GM20000 (cell line): Measurements from ENCODE around the gene OTOG.
A peak's percentile ranks its signal among the peaks of the same experiment; 100 is the strongest.

Source experiments
- DNase-seq: peaks from one replicate; pipeline ENCODE4 v3.0.0; 2012; ENCODE audit warnings: low spot score
- TF ChIP-seq, protein P1 (sequence below): IDR thresholded peaks from 2 replicates; pipeline ENCODE4 v1.5.1; 2012; ENCODE audit warnings: mild to moderate bottlenecking, control low read depth; ENCODE audit errors: extremely low read depth, missing control alignments

OTOG gene

DNA sequence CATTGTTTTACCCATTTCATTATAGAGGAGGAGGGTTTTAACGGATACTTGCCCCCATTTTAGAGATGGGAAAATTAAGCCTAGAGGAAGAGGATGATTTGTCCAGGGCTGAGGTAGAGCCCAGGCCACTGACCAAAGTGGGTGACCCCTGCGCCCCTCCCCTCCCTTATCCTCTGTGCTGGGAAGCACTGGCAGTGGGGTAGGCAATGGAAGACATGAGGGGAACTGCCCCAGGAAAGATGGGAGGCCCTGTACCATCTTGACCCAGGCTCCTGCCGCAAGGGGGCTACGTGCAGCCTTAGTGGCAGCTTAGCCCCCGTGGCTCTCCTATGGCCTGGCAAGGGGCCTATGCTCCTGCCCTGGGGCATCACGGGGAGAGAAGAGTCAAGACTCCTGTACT, 95.9 kb downstream of the OTOG start:
- TF ChIP-seq, protein P1, sequence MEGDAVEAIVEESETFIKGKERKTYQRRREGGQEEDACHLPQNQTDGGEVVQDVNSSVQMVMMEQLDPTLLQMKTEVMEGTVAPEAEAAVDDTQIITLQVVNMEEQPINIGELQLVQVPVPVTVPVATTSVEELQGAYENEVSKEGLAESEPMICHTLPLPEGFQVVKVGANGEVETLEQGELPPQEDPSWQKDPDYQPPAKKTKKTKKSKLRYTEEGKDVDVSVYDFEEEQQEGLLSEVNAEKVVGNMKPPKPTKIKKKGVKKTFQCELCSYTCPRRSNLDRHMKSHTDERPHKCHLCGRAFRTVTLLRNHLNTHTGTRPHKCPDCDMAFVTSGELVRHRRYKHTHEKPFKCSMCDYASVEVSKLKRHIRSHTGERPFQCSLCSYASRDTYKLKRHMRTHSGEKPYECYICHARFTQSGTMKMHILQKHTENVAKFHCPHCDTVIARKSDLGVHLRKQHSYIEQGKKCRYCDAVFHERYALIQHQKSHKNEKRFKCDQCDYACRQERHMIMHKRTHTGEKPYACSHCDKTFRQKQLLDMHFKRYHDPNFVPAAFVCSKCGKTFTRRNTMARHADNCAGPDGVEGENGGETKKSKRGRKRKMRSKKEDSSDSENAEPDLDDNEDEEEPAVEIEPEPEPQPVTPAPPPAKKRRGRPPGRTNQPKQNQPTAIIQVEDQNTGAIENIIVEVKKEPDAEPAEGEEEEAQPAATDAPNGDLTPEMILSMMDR = no peak
- no peak for DNase-seq

DNA sequence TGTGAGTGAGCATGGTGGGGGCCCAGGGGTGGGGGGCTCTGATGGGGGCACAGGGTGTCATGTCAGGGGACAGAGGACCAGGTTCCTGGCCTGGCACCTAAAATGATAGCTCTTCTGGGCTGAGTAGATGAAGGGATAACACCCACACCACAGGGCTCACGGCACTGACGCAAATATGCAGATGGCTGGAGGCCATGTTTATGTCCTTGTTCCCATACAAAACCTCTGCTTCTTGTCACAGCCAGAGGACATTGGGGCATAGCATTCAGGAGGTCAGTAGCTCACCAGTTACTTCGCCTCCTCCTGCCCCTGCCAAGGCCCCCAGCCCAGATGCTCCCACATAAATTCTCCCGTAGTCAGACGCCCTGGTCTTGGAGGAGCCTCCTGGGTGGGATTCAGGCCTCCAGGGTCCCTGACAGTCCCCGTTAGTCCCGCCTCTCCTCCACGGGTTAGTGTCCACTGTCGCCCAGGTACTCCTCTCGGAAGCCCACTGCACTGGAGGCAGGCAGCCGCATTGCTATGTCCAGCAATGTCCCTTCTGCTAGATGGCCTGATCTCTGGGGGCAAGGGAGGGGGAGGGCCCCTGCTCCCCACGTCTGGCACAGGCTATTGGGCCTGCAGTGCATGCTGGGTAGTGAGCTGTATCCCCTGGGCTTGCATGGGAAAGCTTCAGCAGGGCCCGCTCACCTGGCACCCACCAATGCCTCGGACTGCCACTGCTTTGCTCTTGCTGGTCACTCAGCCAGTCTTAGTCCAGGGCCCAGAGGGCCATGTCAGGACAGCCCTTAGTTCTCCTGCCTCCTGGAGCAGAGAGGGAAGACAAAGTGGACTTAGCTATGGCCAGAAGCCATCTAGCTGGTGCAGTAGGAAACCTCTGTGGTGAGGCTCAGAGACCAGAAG, 96.7 kb downstream of the OTOG start:
- DNase-seq = peak; percentile 2
- TF ChIP-seq, protein P1 = no peak

DNA sequence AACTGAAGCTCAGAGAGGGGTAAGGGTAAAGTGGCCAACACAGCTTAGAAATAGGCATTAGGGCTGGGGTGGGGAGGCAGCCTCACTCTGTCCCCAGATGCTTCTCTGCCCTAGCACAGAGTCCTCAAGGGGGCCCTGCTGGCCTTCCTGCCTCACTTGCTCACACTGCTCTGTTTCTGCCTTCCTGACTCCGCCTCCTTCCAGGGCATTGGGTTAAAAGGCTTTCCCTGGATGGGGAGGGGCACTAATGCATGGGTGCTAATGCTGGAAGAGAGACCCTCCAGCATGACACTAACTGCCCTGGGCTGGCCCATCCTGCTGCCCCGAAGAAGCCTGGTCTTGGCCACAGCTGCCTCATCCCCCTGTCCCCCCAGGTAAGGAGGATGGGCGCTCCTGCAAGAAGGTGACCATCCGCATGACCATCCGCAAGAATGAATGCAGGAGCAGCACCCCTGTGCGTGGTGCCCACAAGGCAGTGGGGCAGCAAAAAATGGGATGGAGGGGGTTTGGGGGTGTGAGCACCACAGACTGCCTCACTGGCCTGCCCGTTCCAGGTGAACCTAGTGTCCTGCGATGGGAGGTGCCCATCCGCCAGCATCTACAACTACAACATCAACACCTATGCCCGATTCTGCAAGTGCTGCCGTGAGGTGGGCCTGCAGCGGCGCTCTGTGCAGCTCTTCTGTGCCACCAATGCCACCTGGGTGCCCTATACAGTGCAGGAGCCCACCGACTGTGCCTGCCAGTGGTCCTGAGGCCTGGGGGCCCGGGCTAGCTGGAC, 98.3 kb downstream of the OTOG start:
- TF ChIP-seq, protein P1 = no peak
- no peak for DNase-seq

GRCh38 chr11:17646451-17647145, 99.5 kb downstream of the OTOG start:
- TF ChIP-seq, protein P1 = no peak
- peak; percentile 3 for DNase-seq

GRCh38 chr11:17648528-17648927, 101.5 kb downstream of the OTOG start:
- DNase-seq = peak; percentile 2
- TF ChIP-seq, protein P1 = no peak

- TF ChIP-seq, protein P1 = no peak
- no peak for DNase-seq
Observed at GRCh38 chr11:17649261-17649660, 102.2 kb downstream of the OTOG start.

DNA sequence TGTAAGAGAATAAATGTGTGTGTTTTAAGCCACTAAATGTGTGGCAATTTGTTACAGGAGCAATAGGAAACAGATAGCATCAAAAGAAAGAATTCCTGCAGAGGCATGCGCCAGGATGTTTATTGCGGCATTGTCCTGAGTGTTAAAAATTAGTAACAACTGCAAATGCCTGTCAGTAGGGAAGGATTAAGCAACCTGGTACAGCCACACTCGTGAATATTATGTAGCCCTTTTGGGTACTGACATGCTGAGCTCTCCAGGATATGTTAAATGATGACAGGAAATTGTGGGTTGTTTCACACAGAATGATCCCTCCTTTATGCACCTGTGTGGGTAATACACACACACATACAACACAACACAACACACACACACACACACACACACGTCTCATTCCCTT, 102.6 kb downstream of the OTOG start:
- DNase-seq = no peak
- TF ChIP-seq, protein P1 = no peak
